ENCODE measurements around the gene PTS. TPM values are rescaled to one million over a fixed set of nuclear protein-coding genes. Genes with fewer than 3 reads are reported as not detected.

Gene PTS
- total RNA-seq, 1 experiment from 2014 or later: 48.6 TPM

DNA sequence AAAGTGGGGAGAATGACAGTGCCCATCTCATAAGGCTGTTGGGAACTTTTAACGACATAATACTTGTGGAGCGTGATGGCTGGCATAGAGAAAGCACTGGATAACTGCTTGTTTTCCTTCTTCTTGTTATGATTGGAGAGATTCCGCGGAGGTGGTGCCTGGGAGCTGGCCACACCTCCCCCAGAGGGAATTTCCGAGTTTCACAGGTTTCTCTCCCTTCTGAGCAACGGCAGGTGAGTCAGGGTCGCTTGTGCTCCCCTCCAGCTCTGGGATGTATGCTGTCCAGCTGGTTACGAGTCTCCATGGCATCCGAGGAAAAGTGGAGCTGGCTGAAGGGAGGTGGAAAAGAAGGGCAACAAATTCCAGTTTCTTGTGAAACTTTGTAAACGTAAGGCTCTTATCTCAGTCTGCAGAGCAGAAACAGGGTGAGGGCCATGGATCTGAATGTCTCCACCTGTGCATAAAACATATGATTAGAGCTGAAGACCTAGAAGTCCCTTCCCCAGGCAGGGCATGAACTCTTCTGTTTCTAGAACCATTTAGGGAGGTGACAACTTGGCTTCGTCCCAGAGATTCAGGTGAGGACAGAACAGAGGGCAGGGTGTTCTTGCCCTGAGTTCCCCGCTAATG lies 44.4 kb downstream of the PTS start:
- no peak overlapping the region; the same call in 1 of the 2 replicates for H3K14ac ChIP-seq (ENCODE audit: insufficient read depth, low read length)
- H2BK15ac ChIP-seq (ENCODE audit: low read depth, low read length): no peak overlapping the region
- H3K4me2 ChIP-seq (ENCODE audit: insufficient read depth, insufficient read length, low read length): peak overlapping the region; percentile 17
- H3K79me1 ChIP-seq (ENCODE audit: insufficient read depth, low read depth, low read length, poor library complexity, severe bottlenecking): no peaks in the 10 kb centered on the region
- no peak overlapping the region for H3K4ac ChIP-seq (ENCODE audit: low read depth, low read length)
- no peaks in the 10 kb centered on the region for H3K9me3 ChIP-seq (ENCODE audit: control insufficient read depth, low read depth, low read length)
- H3K79me2 ChIP-seq (ENCODE audit: insufficient read depth, low read length): no peaks in the 10 kb centered on the region
- TF ChIP-seq, protein P1, sequence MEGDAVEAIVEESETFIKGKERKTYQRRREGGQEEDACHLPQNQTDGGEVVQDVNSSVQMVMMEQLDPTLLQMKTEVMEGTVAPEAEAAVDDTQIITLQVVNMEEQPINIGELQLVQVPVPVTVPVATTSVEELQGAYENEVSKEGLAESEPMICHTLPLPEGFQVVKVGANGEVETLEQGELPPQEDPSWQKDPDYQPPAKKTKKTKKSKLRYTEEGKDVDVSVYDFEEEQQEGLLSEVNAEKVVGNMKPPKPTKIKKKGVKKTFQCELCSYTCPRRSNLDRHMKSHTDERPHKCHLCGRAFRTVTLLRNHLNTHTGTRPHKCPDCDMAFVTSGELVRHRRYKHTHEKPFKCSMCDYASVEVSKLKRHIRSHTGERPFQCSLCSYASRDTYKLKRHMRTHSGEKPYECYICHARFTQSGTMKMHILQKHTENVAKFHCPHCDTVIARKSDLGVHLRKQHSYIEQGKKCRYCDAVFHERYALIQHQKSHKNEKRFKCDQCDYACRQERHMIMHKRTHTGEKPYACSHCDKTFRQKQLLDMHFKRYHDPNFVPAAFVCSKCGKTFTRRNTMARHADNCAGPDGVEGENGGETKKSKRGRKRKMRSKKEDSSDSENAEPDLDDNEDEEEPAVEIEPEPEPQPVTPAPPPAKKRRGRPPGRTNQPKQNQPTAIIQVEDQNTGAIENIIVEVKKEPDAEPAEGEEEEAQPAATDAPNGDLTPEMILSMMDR (conservative IDR thresholded peaks at IDR 0.05): no peak
- Mint-ChIP-seq H3K36me3 (ENCODE audit: insufficient read depth in 1 of 3, low read depth in 3 of 3) (no peaks in the 10 kb centered on the region), H3K27me3 (ENCODE audit: low read depth) (no peaks in the 10 kb centered on the region; the same call in none of the 2 replicates), H3K4me3 (peak overlapping the region in 1 of 2 experiments; percentile 33; a peak in 2 of 5 replicates), H3K9me3 (no peaks in the 10 kb centered on the region), H3K27ac (peak overlapping the region in 1 of 3 experiments; percentile 24; a peak in 1 of 7 replicates), H3K4me1 (peaks cover 7 to 11% of the 10 kb centered on the region in 2 experiments)
- no peak overlapping the region for H3T11ph ChIP-seq (ENCODE audit: low read length)
- no peak overlapping the region for H2BK120ac ChIP-seq (ENCODE audit: low read depth, low read length, poor library complexity, severe bottlenecking)
- H4K5ac ChIP-seq (ENCODE audit: insufficient read length, low read depth, low read length): no peak overlapping the region
- H4K91ac ChIP-seq (ENCODE audit: insufficient read length, low read depth, low read length): no peak overlapping the region
- no peak overlapping the region for H2BK5ac ChIP-seq (ENCODE audit: insufficient read length, low read length)
- no peaks in the 10 kb centered on the region for H3K23me2 ChIP-seq (ENCODE audit: insufficient read length, low read depth, low read length, poor library complexity, severe bottlenecking)
- no peaks in the 10 kb centered on the region; the same call in 1 of the 2 replicates for H3K4me1 ChIP-seq (ENCODE audit: insufficient read depth, low read length)
- no peak overlapping the region for H2AFZ ChIP-seq (ENCODE audit: low read length)
- WGBS (ENCODE audit: extremely low coverage, insufficient read length, low lambda C conversion rate): no CpG with 5 or more reads among the region's 12 CpGs
- H3K23ac ChIP-seq (ENCODE audit: insufficient read length, low read depth, low read length): no peak overlapping the region
- H2BK12ac ChIP-seq (ENCODE audit: insufficient read length, low read depth, low read length): no peak overlapping the region
- no peak overlapping the region for H3K56ac ChIP-seq (ENCODE audit: insufficient read length, low read depth, low read length)
- peak; percentile 55 for DNase-seq
- H2BK20ac ChIP-seq (ENCODE audit: low read depth, low read length, poor library complexity, severe bottlenecking): no peak overlapping the region
- H3K27me3 ChIP-seq (ENCODE audit: insufficient read depth, low read length): no peaks in the 10 kb centered on the region
- no peak overlapping the region for H4K8ac ChIP-seq (replicated peaks; ENCODE audit: insufficient read length, low read depth, low read length)
- no peak overlapping the region for H2AK5ac ChIP-seq (ENCODE audit: insufficient read length, low read length)
- H3K27ac ChIP-seq (ENCODE audit: insufficient read length, low read depth, low read length): no peak overlapping the region
- no peak overlapping the region for H3K18ac ChIP-seq (ENCODE audit: insufficient read length, low read depth, low read length)
- H4K20me1 ChIP-seq (ENCODE audit: control insufficient read depth, insufficient read depth, insufficient read length): no peaks in the 10 kb centered on the region
- H3K9ac ChIP-seq (ENCODE audit: extremely low read depth, insufficient read length, low read length): no peak overlapping the region

All from H9 (cell line).